Measurements from ENCODE around the gene ACP4.

Gene ACP4

GRCh38 chr19:50843205-50843604 lies 53.0 kb downstream of the ACP4 start:
- no peak for TF ChIP-seq ZFX (IDR thresholded peaks at IDR 0.05; ENCODE audit: borderline replicate concordance)
- TF ChIP-seq, protein P1, sequence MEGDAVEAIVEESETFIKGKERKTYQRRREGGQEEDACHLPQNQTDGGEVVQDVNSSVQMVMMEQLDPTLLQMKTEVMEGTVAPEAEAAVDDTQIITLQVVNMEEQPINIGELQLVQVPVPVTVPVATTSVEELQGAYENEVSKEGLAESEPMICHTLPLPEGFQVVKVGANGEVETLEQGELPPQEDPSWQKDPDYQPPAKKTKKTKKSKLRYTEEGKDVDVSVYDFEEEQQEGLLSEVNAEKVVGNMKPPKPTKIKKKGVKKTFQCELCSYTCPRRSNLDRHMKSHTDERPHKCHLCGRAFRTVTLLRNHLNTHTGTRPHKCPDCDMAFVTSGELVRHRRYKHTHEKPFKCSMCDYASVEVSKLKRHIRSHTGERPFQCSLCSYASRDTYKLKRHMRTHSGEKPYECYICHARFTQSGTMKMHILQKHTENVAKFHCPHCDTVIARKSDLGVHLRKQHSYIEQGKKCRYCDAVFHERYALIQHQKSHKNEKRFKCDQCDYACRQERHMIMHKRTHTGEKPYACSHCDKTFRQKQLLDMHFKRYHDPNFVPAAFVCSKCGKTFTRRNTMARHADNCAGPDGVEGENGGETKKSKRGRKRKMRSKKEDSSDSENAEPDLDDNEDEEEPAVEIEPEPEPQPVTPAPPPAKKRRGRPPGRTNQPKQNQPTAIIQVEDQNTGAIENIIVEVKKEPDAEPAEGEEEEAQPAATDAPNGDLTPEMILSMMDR (IDR thresholded peaks at IDR 0.05), result no peak
- H3K27ac ChIP-seq, result peak overlapping the region; percentile 100

DNA sequence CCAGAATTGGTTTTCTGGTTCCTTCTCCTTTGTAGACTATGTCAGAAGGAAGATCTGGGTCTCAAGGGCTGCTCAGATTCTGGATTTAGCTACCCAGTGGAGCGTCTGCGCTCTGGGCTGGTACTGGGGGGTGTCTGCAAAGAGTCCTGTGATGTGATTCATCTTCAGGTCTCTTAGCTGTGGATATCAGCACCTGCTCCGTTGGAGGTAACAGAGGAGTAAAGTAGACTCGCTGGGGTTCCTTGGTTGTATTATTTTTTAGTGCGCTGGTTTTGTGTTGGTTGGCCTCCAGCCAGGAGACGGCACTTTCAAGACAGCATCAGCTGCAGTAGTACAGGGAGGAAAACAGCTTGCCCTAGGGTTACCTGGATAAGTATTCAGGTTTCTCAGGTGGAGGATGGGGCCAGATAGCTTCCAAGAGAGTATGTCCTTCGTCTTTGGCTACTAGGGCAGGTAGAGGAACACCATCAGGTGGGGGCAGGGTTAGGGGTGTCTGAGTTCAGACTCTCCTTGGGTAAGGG lies 53.5 kb downstream of the ACP4 start:
- no peak for TF ChIP-seq ZFX (IDR thresholded peaks at IDR 0.05; ENCODE audit: borderline replicate concordance)
- H3K27ac ChIP-seq, result peak overlapping the region; percentile 100

- no peak for TF ChIP-seq ZFX (IDR thresholded peaks at IDR 0.05; ENCODE audit: borderline replicate concordance)
- TF ChIP-seq, protein P1 (IDR thresholded peaks at IDR 0.05), result no peak
- H3K27ac ChIP-seq, result peak overlapping the region; percentile 100
Measured at GRCh38 chr19:50844296-50844935, 54.2 kb downstream of the ACP4 start.

Measured in 22Rv1 (cell line).